ENCODE measurements around the gene TMEM86B. TPM values are rescaled to one million over a fixed set of nuclear protein-coding genes. Genes with fewer than 3 reads are reported as not detected.

Gene TMEM86B
- total RNA-seq, 1 experiment from 2014 or later, result 0.16 TPM

DNA sequence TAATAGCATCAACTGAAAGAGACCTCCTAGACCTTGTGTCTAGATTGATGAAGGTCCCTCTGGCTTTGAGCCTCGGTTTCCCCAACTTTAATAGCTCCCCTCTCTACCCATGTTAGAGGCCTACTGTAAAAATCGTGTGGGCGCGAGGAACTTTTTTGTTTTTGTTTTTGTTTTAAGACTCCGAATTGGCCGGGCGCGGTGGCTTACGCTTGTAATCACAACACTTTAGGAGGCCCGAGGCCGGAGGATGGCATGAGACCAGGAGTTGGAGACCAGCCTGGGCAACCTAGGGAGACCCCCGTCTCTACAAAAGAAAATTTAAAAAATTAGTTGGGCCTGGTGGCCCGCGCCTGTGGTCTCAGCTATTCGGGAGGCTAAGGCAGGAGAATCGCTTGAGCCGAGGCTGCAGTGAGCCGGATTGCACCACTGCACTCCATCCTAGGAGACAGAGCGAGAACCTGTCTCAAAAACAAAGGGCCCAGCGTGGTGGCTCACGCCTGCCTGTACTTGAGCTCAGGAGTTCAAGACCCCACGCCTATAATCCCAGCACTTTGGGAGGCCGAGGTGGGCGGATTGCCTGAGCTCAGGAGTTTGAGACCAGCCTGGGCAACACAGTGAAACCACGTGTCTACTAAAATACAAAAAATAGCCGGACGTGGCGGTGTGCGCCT is 31.1 kb upstream of the TMEM86B start:
- peak overlapping the region; percentile 91 for H3K4me3 ChIP-seq
- no peaks in the 10 kb centered on the region for H3K27me3 ChIP-seq
- peaks cover 28% of the 10 kb centered on the region for H3K36me3 ChIP-seq
- DNase-seq, result no peak
- H3K9me3 ChIP-seq, result no peaks in the 10 kb centered on the region

- Histone ChIP-seq H3K4me3 (peak within 1 kb of the TSS; percentile 91), H3K27me3 (no peaks in the 10 kb centered on the region), H3K36me3 (peaks cover 28% of the 10 kb centered on the region), H3K9me3 (no peaks in the 10 kb centered on the region)
- DNase-seq, result peak; percentile 99
Measured at GRCh38 chr19:55258828-55259539, 30.4 kb upstream of the TMEM86B start, which contains the start of gene PPP6R1. Gene PPP6R1 (minus strand): TSS chr19:55259017. CDS start chr19:55247103, 11,914 bp downstream.

GRCh38 chr19:55258476-55258827 is 29.9 kb upstream of the TMEM86B start:
- Histone ChIP-seq H3K36me3 (peaks cover 28% of the 10 kb centered on the region), H3K27me3 (no peaks in the 10 kb centered on the region), H3K4me3 (peak overlapping the region; percentile 91), H3K9me3 (no peaks in the 10 kb centered on the region)
- DNase-seq, result peak; percentile 21

DNA sequence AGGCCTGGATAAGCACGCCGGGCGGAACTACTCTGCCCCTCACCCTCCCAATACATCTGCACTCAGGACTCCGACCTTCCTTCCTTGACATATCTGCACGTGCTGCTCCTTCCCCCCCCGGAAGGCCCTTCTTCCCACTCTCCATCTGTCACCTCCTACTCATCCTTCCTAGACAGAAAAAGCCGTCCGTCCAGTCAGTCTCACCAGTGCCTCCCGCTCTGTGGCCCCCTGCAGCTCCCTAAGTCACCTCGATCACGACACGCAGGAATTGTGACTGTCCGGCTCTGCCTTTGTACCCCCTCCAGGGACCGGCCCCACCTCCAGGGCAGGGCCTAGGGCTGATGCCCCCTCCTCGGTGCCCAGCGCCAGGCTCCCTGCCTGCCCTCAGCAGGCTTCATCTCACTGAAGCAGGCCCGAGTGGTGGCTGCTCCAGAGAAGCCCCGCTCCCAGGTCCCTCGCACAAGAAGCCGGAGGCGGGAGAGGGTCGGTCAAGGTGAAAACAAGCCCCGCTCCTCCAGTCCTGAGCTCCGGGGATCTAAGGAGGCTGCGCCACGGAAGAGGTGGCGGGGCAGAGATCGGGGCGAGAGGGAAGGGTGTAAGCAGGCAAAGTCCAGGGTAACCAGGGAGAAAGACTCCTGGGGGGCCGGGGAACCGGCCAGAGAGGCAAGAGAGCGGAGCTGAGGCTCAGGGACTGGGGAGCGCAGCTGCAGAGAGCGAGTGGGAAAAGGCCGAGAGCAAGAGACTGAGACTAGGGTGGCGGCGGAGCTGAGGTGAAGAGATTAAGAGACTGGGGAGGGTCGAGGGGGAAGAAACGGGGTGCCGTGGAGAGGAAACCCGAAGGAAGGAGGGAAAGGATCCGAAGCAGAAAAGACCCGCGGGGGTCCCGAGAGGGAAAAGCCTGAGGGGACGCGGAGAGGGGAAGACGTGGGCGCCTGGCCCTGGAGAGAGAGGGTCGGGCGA is 29.2 kb upstream of the TMEM86B start:
- H3K36me3 ChIP-seq, result peaks cover 28% of the 10 kb centered on the region
- no peaks in the 10 kb centered on the region for H3K27me3 ChIP-seq
- DNase-seq, result peak; percentile 24
- H3K9me3 ChIP-seq, result no peaks in the 10 kb centered on the region
- H3K4me3 ChIP-seq, result peak overlapping the region; percentile 91

DNA sequence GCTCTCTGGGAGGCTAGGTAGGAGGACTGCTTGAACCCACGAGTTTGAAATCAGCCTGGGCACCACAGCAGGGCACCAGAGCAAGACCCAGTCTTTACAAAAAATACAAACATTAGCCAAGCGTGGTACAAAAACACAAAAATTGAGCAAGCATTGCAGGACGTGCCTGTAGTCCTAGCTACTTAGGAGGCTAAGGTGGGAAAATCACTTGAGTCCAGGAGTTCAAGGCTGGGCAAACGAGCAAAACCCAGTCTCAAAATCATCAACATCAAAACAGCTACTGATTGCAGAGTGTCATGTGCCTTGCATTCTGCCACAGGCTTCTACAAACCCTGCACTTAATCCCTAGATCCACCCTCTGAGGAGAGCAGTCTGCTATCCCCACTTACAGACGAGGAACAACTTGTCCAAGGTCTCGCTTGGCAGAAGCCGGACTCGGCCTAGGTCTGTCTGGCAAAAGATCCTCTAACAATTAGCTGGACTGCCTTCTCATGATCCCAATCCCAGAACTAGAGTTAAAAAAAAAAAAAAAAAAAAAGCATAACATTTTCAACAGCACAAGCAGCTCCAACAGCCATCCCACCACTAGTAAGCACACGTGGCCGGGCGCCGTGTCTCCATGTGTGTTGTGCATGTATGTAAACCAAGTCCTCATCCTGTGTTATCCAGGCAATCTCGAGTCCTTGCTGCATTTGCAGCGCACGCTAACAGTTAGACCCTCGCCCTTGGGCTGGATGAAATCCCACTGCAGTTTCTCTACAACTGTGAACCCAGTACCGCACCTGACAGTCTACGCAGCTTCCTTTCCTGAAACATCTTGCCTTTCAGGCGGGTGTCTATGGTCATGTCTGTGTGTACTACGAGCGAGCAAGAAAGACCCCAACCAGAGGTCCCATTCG is 28.2 kb upstream of the TMEM86B start:
- H3K36me3 ChIP-seq, result peaks cover 23% of the 10 kb centered on the region
- peak overlapping the region; percentile 91 for H3K4me3 ChIP-seq
- no peak for DNase-seq
- no peaks in the 10 kb centered on the region for H3K27me3 ChIP-seq
- no peaks in the 10 kb centered on the region for H3K9me3 ChIP-seq

GRCh38 chr19:55255618-55256423 is 27.3 kb upstream of the TMEM86B start:
- H3K9me3 ChIP-seq, result no peaks in the 10 kb centered on the region
- no peaks in the 10 kb centered on the region for H3K27me3 ChIP-seq
- no peak for DNase-seq
- peak overlapping the region; percentile 4; the same call in 1 of the 2 replicates for H3K4me3 ChIP-seq
- peaks cover 30% of the 10 kb centered on the region for H3K36me3 ChIP-seq

GRCh38 chr19:55254625-55254977 is 26.0 kb upstream of the TMEM86B start:
- DNase-seq, result no peak
- H3K4me3 ChIP-seq, result no peak overlapping the region
- H3K36me3 ChIP-seq, result peaks cover 30% of the 10 kb centered on the region
- no peaks in the 10 kb centered on the region for H3K9me3 ChIP-seq
- no peaks in the 10 kb centered on the region for H3K27me3 ChIP-seq

DNA sequence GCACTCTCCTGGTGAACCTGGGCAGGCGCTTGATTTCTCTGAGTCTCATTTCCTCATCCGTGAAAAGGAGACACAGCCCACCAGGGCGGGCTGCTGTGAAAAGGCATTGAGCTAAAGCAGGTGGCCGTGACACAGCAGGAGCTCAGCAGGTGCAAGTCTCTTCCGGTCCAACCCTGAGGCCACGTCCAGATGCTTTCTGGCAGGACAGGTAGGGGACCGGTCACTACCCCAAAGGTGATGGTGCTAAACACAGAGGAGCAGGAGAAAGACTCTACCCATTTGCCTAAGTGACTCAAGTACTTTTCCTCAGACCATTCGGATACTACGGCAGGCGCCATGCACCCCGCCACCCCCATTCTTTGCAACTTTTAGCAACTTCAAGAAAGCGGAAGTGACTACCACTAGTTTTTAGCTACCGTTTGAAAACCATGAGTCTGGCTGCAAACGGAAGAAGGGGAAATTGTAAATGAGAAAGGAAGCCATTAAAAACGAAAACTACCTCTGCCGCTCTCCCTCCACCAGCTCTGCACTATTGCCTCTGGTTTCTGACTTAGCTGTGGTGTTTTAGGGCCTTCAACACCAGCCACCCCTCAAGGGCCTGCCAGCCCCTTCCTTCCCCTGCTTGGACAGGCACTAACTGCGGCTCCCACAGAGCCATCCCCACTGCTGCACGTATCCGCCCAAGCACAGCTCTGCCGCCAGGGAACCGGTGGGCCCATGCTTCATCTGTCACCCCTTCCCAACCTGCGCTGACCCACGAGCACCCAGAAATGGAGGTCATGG is 25.5 kb upstream of the TMEM86B start:
- peaks cover 30% of the 10 kb centered on the region for H3K36me3 ChIP-seq
- no peak overlapping the region for H3K4me3 ChIP-seq
- no peaks in the 10 kb centered on the region for H3K27me3 ChIP-seq
- DNase-seq, result no peak
- H3K9me3 ChIP-seq, result no peaks in the 10 kb centered on the region

DNA sequence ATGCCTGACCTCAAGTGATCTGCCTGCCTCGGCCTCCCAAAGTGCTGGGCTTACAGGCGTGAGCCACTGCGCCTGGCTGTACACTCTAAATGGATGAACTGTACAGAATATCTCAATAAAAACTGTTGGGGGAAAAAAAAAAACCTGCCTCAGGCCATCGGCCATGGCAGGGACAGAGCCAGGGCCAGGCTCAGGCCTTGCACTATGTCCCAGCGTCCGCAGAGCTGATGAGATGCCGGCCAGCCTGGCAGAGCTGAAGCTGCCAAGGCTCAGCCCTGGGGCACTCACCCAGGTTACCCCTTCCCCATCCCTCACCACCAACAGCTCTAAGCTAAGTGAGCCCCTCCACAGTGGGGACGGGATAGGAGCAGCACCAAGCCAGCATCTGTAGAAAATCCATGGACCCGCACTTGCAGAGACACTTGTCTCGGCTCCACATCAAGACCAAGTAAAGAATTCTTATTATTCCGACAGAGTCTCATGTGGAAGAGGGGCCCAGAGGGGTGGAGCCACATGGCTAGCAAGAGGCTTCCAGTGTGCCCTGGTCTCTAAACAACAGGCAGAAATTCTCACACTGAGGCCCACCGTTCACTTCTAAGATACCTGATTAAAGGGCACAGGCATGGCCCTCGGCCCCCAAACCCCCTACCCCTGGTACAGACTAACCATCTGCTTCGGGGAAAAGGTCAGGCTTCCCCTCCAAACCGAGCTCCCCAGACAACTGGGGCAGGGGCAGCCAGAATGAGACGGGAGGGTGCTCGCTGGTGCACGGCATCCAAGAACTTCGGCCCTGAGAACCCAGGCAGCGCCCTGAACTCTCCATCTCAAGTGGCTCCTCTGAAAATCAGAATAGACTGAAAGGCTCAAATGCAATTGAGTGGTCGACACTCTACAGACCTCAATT is 24.4 kb upstream of the TMEM86B start:
- Histone ChIP-seq H3K4me3 (no peak overlapping the region), H3K27me3 (no peaks in the 10 kb centered on the region), H3K9me3 (no peaks in the 10 kb centered on the region), H3K36me3 (peaks cover 30% of the 10 kb centered on the region)
- no peak for DNase-seq

DNA sequence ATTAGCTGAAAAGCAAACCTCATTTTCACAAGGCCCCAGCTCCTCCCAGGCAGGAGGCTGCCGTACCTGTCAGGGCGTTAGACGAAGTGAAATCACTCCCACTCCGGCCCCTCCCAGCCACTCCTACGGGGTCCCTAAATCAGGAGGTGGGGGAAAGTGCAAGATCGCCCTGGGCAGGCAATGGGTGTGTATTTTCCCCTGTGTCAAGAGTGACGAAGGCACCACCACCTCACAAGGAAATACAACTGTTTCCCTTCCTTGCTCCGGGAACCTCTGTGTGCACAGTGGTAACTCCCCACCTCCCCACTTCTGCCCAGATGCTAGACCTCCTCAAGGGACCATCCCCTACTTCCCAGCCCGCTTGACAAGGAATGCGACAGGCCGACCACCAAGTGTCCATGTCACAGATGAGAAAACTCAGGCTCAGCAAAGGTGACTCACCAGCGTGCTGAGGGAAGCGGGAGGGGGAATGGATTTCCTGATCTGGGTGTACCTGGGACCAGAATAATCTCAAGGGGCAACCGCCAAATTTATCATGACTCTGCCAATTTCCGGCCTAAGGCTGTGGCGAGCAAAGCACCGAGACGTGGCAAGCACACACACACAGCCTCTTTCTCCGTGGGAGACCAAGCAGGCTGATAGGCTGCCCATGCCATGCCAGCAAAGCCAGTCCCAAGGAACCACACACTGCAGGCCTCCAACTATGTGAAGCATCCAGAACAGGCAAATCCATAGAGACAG is 22.9 kb upstream of the TMEM86B start:
- Histone ChIP-seq H3K9me3 (no peaks in the 10 kb centered on the region), H3K4me3 (no peak overlapping the region), H3K27me3 (no peaks in the 10 kb centered on the region), H3K36me3 (peaks cover 23% of the 10 kb centered on the region)
- DNase-seq, result no peak

- Histone ChIP-seq H3K36me3 (peaks cover 22% of the 10 kb centered on the region), H3K4me3 (no peak overlapping the region), H3K9me3 (no peaks in the 10 kb centered on the region), H3K27me3 (no peaks in the 10 kb centered on the region)
- no peak for DNase-seq
Measured at GRCh38 chr19:55250262-55251036, 21.9 kb upstream of the TMEM86B start.

DNA sequence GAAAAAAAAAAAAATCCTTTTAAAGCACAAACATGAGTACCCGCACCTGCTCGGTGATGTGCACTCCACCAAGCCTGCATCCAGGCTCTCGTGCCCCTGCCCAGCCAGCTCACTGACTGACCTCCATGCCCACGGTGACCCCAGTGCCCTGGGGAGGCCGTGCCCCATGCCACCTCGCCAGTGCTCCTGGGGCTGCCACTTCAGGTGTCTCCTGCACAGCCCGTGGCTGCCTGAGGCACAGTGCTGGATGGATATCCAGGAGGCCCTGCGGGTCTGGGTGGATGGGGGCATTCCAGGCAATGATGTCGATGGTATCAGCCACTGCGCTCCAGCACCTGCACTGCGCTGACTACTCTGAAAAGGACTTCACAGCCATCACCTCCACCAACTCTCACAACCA is 21.3 kb upstream of the TMEM86B start:
- no peaks in the 10 kb centered on the region for H3K9me3 ChIP-seq
- peaks cover 24% of the 10 kb centered on the region for H3K36me3 ChIP-seq
- no peak for DNase-seq
- H3K4me3 ChIP-seq, result no peak overlapping the region
- no peaks in the 10 kb centered on the region for H3K27me3 ChIP-seq

GRCh38 chr19:55248704-55249103 is 20.1 kb upstream of the TMEM86B start:
- H3K9me3 ChIP-seq, result no peaks in the 10 kb centered on the region
- H3K27me3 ChIP-seq, result no peaks in the 10 kb centered on the region
- no peak overlapping the region for H3K4me3 ChIP-seq
- H3K36me3 ChIP-seq, result peaks cover 29% of the 10 kb centered on the region
- no peak for DNase-seq
